KOPT-K1 (cell line): ENCODE results near the gene BRD1.

ENCODE experiments used
- H3K27ac ChIP-seq: fragments of 200-600 bp; sonication (generic); 2 replicates; pipeline ENCODE4 v1.5.1; 2016; ENCODE audit warnings: antibody characterized with exemption, mild to moderate bottlenecking, low read depth, low read length; ENCODE audit not compliant: poor library complexity, severe bottlenecking
- H3K36me3 ChIP-seq: fragments of 200-600 bp; sonication (generic); 2 replicates; pipeline ENCODE4 v1.5.1; 2017; ENCODE audit warnings: antibody characterized with exemption, mild to moderate bottlenecking, low read length, moderate library complexity; ENCODE audit not compliant: insufficient read depth
- H3K9me3 ChIP-seq: fragments of 200-600 bp; sonication (generic); 2 replicates; pipeline ENCODE4 v1.5.1; 2017; ENCODE audit warnings: antibody characterized with exemption, low read length, mild to moderate bottlenecking; ENCODE audit not compliant: insufficient read depth, poor library complexity, severe bottlenecking

The BRD1 gene

DNA sequence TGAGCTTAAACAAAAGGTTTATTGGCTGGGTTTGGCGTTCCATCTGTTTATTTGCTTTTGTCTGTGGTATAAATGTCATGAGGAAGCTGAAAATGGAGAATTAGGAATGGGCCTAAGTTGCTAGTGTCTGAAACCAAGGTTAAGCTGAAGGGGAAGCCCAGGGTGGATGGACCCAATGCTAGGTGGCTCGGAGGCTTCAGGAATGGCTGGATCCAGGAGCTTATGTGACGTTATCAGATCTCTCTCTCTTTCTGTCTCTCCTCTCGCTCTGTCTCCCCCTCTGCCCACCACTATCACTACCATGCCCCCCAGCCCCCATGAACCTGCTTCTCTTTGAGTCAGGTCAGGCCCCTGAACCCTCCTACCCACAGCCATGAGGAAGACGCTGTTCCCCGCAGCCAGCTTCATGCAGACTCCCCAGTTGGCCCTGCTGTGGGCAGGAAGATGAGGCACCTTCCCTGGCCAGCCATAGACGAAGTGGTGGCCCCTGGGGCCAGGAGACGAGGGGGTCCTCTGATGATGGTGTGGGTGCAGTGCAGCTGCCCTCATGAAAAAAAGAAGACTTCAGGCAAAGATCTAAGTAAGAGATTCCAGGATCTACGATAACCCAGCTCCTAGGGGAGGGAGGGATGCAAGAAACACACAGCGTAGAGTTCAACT, 101.5 kb downstream of the BRD1 start:
- Histone ChIP-seq H3K9me3 (no peaks in the 10 kb centered on the region), H3K36me3 (no peaks in the 10 kb centered on the region), H3K27ac (no peak overlapping the region)

DNA sequence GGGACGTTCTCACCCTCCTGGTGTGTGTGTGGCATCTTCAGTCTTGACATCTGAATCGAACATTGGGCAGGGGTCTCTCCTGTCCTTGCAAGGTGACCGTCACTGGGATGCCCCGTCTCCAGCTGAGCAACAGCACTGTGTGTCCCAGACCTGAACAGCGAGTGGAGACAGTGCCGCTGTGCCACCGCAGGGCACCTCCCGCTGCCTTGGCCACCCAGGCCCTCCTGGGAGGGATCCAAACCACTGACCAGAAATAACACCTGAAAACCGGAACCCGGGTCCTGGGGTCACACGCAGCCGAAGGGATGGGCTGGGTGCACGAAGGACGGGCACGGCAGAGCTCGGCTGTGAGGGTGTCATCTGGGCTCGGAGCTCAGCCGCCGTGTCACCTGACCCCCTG, 102.2 kb downstream of the BRD1 start:
- Histone ChIP-seq H3K9me3 (no peaks in the 10 kb centered on the region), H3K27ac (no peak overlapping the region), H3K36me3 (no peaks in the 10 kb centered on the region)

DNA sequence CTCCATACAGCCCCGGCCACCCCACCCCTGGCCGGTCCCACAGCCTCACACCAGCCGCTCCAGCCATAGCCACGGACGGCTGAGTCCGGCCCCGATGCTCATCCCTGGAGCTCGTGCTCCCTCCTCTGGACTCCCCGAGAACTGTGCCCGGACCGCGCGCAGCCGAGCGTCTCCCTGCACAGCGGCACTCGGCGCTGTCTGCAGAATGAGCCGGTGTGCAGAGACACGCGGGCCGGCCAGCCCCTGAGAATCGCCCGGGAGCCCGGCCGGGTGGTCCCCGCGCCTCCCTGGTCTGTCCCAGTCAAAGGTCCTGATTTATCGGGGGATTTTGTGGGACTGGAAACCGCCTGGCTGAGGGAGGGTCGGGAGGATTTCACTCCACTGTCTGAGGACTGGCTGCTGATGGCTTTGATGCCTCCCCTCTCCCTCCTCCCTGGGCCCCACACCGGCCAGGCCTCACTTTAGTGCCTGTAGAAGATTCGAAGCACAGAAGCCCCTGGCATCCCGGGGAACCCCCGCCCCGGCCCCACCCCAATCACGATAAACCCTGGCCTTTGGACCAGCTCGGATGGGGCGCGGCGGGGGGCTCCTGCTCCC, 102.7 kb downstream of the BRD1 start:
- Histone ChIP-seq H3K9me3 (no peaks in the 10 kb centered on the region), H3K36me3 (no peaks in the 10 kb centered on the region), H3K27ac (peak overlapping the region; percentile 50)

GRCh38 chr22:49724030-49724892, 103.4 kb downstream of the BRD1 start:
- H3K36me3 ChIP-seq: no peaks in the 10 kb centered on the region
- peak overlapping the region; percentile 50 for H3K27ac ChIP-seq
- no peaks in the 10 kb centered on the region for H3K9me3 ChIP-seq

DNA sequence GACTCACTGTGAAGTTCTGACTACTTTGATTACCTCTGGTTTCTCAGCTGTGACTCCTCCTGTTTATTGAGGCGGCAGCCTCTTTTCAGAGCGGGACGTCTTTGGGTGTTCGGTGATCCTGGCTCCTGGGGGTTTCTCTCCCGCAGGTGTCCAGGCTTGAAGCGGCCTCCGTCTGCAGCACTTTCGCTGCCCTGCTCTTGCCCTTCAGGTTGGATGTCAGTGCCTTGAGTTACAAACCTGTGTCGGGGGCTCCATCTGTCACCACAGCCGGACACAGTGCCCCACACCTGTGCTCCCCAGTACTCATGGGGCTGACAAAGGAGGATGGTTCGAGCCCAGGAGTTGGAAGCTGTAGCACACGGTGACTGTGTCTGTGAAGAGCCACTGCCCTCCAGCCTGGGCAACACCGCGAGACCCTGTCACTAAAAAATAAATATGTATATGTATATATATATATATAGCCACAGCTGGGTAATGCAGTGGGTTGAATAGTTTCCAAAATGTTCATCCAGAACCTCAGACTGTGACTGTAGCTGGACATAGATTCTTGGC, 104.1 kb downstream of the BRD1 start:
- H3K27ac ChIP-seq: no peak overlapping the region
- H3K36me3 ChIP-seq: no peaks in the 10 kb centered on the region
- no peaks in the 10 kb centered on the region for H3K9me3 ChIP-seq
